Aorta (tissue), 5 donors: ENCODE measurements around the gene ATF6. TPM values are rescaled to one million over a fixed set of nuclear protein-coding genes. Genes with fewer than 3 reads are reported as not detected.

Experiments used
- ATAC-seq: fragments of 200-7000 bp; cut with Tn5 transposase; one replicate; pipeline ENCODE4 v1.9.1; 2022; ENCODE audit warnings: moderate library complexity; ENCODE audit not compliant: low FRiP score
- DNase-seq, 2 donors: peaks; one replicate each; pipeline ENCODE4 v3.0.0-alpha.2; 2020
- H3K27ac ChIP-seq, 2 donors: one replicate each; pipeline ENCODE4 v1.5.1; 2013; ENCODE audit warnings: low read length in 2 of 2, mild to moderate bottlenecking in 2 of 2, moderate library complexity in 2 of 2, control low read depth in 1 of 2, inconsistent platforms in 1 of 2, low read depth in 1 of 2
- H3K27me3 ChIP-seq, 2 donors: one replicate each; pipeline ENCODE4 v1.6.1; 2013; ENCODE audit warnings: control low read depth in 1 of 2, low read length in 1 of 2, mild to moderate bottlenecking in 1 of 2, moderate library complexity in 1 of 2; ENCODE audit not compliant: insufficient read depth in 2 of 2, control insufficient read depth in 1 of 2
- H3K36me3 ChIP-seq, 2 donors: one replicate each; pipeline ENCODE4 v1.6.1; 2013; ENCODE audit warnings: control low read depth in 1 of 2, low read length in 1 of 2, mild to moderate bottlenecking in 1 of 2; ENCODE audit not compliant: insufficient read depth in 2 of 2, control insufficient read depth in 1 of 2
- H3K4me1 ChIP-seq, 2 donors: one replicate each; pipeline ENCODE4 v1.6.1; 2013; ENCODE audit warnings: low read length in 2 of 2, control low read depth in 1 of 2, mild to moderate bottlenecking in 1 of 2, moderate library complexity in 1 of 2; ENCODE audit not compliant: insufficient read depth in 2 of 2, control insufficient read depth in 1 of 2
- H3K4me3 ChIP-seq, 2 donors: one replicate each; pipeline ENCODE4 v1.5.1; 2013; ENCODE audit warnings: low read length in 2 of 2, control low read depth in 1 of 2, mild to moderate bottlenecking in 1 of 2
- H3K9me3 ChIP-seq: one replicate; pipeline ENCODE4 v1.6.1; 2013; ENCODE audit warnings: mild to moderate bottlenecking, low read length; ENCODE audit not compliant: control insufficient read depth
- WGBS, 2 donors: extraction: QIAGEN DNeasy Blood & Tissue Kit; methylation state at CpG; one replicate each; pipeline ENCODE4 v1.1.7; 2013; 5-methylcytosine and 5-hydroxymethylcytosine counted together
- intact Hi-C, 2 donors: fragments of 100-400 bp; cut with DNase I; formaldehyde crosslinking; loops; one replicate each; pipeline versions ENCODE4 v1.14.2 to v1.15.0; 2022
- polyA plus RNA-seq, 2 donors: library from polyadenylated mRNA; stranded (reverse); fragments of 200-250 nt; gene quantifications; one replicate each; pipeline ENCODE4 v1.2.3, GENCODE V29; 2013
- total RNA-seq, 2 donors: library from RNA; stranded (reverse); fragmentation: NEBNext Ultra II Directional; extraction: Animal tissue kit (Norgen Biotek cat#: 25700); gene quantifications; one replicate each; pipeline ENCODE4 v1.2.1, GENCODE V29; 2021
- donor health status: healthy with polysubstance abuse.
- donor health status: Bipolar disorder and iron deficiency.
- donor health status: DM: no; HTN: no; CAD: no.
- donor health status: DM: no; HTN: no; CAD: no.
- donor health status: DM: yes; HTN: yes; CAD: no.

Gene ATF6
- total and polyA plus RNA-seq, 4 donors, result 6.1 to 30.5 (median 18.7) TPM

GRCh38 chr1:161887730-161888287 lies 121.7 kb downstream of the ATF6 start:
- Histone ChIP-seq H3K4me1 (no peaks in the 10 kb centered on the region), H3K36me3 (peaks cover 0 to 3% of the 10 kb centered on the region in 2 donors), H3K27ac (no peak overlapping the region), H3K4me3 (no peak overlapping the region), H3K27me3 (no peaks in the 10 kb centered on the region), H3K9me3 (no peaks in the 10 kb centered on the region)
- intact Hi-C loops, result no loop called here
- DNase-seq, result no peak
- 83 to 84% methylated on average over 3 of the region's 3 CpGs for WGBS, 2 donors
- ATAC-seq, result no peak

GRCh38 chr1:161890574-161890973 lies 124.5 kb downstream of the ATF6 start:
- Histone ChIP-seq H3K4me1 (no peaks in the 10 kb centered on the region), H3K4me3 (no peak overlapping the region), H3K27me3 (no peaks in the 10 kb centered on the region), H3K36me3 (peaks cover 0 to 3% of the 10 kb centered on the region in 2 donors), H3K9me3 (no peaks in the 10 kb centered on the region), H3K27ac (no peak overlapping the region)
- no peak for ATAC-seq
- intact Hi-C loops, result no loop called here
- 95 to 96% methylated on average over 22 of the region's 22 CpGs for WGBS, 2 donors
- no peak for DNase-seq

DNA sequence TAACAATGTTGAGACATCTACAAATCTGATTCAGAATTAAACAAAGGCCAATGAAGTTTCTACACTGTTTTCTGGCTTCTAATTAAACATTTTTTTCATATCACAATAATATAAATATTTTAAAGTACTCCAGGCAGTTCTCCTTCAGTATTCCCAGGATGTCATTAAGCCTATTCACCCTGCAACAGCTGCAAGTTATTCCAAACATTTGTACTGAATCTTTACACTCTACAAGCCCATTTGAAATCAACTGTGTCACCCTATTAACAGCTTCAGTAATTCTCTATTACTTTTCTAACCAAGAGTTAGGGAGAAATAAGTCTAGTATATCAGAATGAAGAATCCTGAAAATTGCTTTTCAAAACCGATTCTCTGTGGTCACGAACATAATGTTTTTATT lies 133.0 kb downstream of the ATF6 start:
- Histone ChIP-seq H3K4me3 (no peak overlapping the region), H3K36me3 (no peaks in the 10 kb centered on the region), H3K4me1 (no peaks in the 10 kb centered on the region), H3K27me3 (no peaks in the 10 kb centered on the region), H3K27ac (no peak overlapping the region), H3K9me3 (no peaks in the 10 kb centered on the region)
- DNase-seq (no peak), ATAC-seq (no peak)
- intact Hi-C loops, result no loop called here
- WGBS, 2 donors, result 96 to 98% methylated on average over 2 of the region's 2 CpGs

- WGBS, 2 donors, result 84 to 91% methylated on average over 5 of the region's 5 CpGs
- Histone ChIP-seq H3K4me1 (no peaks in the 10 kb centered on the region), H3K4me3 (no peak overlapping the region), H3K27ac (no peak overlapping the region), H3K9me3 (no peaks in the 10 kb centered on the region), H3K27me3 (no peaks in the 10 kb centered on the region), H3K36me3 (no peaks in the 10 kb centered on the region)
- no peak for ATAC-seq
- intact Hi-C loops, result no loop called here
- DNase-seq, result no peak
These were observed 134.0 kb downstream of the ATF6 start for GRCh38 chr1:161900160-161900559.

DNA sequence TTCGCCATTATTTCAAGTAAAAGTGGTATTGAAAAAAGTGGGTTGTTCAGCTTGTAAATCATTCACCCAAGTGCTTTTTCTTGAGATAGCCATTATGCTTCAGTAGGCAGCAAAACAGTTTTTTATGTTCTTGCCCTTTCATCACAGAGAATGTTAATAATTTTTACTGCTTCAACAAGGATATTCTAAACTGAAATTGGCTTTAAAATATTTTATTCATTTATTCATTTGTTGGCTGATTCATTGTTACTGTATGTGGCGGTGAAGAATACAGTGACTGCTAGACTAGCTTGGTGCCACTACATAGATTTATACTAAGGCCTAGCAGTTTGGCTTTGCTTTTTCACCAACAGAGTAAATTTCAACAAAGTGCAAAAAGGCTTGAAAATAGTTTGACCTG lies 136.1 kb downstream of the ATF6 start:
- DNase-seq, result no peak
- intact Hi-C loops, result no loop called here

GRCh38 chr1:161905269-161905884 lies 139.3 kb downstream of the ATF6 start:
- no peak for DNase-seq
- Histone ChIP-seq H3K4me3 (no peak overlapping the region), H3K27ac (no peak overlapping the region), H3K36me3 (no peaks in the 10 kb centered on the region), H3K27me3 (no peaks in the 10 kb centered on the region), H3K4me1 (no peaks in the 10 kb centered on the region), H3K9me3 (no peaks in the 10 kb centered on the region)
- intact Hi-C loops, result loop anchor here in 1 of 2 donors (5.0 kb wide), 1 partner anchor 117 kb away; the partner anchor contains the start of gene OLFML2B
- 98% methylated on average over 3 of the region's 3 CpGs for WGBS, 2 donors
- ATAC-seq, result no peak

More for the DNA sequence above, 136.1 kb downstream of the ATF6 start:
- Histone ChIP-seq H3K4me3 (no peak overlapping the region), H3K4me1 (no peaks in the 10 kb centered on the region), H3K27me3 (no peaks in the 10 kb centered on the region), H3K9me3 (no peaks in the 10 kb centered on the region), H3K36me3 (no peaks in the 10 kb centered on the region), H3K27ac (no peak overlapping the region)
- ATAC-seq, result no peak
- WGBS, 2 donors, result 95 to 97% methylated on average over 2 of the region's 2 CpGs

DNA sequence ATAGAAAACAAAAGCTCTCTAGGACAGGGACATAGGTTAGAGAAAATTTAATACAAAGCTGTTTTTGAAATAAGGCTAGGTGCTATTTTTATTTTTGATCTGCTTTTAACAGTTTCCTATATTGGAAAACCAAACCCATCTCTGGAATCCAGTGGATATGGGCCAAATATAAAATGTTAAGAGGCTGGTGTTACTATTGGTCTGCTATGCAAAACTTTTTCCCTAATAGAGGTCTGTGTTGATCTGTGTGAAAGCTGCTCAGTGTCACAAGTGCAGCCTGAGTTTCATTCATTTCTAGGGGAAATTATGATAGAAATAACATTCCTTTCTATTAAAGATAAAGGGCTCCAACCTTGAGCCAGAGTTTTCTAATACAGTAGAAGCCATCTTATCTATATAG lies 141.1 kb downstream of the ATF6 start:
- Histone ChIP-seq H3K4me1 (peaks cover 0 to 3% of the 10 kb centered on the region in 2 donors), H3K27me3 (no peaks in the 10 kb centered on the region), H3K36me3 (no peaks in the 10 kb centered on the region), H3K9me3 (no peaks in the 10 kb centered on the region), H3K4me3 (no peak overlapping the region), H3K27ac (no peak overlapping the region)
- no peak for DNase-seq
- no peak for ATAC-seq
- intact Hi-C loops, result loop anchor here in 1 of 2 donors (5.0 kb wide), 1 partner anchor 115 kb away; the partner anchor contains the start of gene OLFML2B

GRCh38 chr1:161908264-161908663 lies 142.1 kb downstream of the ATF6 start:
- WGBS, 2 donors, result 84 to 85% methylated on average over 3 of the region's 3 CpGs
- Histone ChIP-seq H3K9me3 (no peaks in the 10 kb centered on the region), H3K27me3 (no peaks in the 10 kb centered on the region), H3K27ac (no peak overlapping the region), H3K4me3 (no peak overlapping the region), H3K36me3 (no peaks in the 10 kb centered on the region), H3K4me1 (peaks cover 0 to 3% of the 10 kb centered on the region in 2 donors)
- intact Hi-C loops, result loop anchor here in 1 of 2 donors (5.0 kb wide), 1 partner anchor 114 kb away; the partner anchor contains the start of gene OLFML2B
- DNase-seq (no peak), ATAC-seq (no peak)

DNA sequence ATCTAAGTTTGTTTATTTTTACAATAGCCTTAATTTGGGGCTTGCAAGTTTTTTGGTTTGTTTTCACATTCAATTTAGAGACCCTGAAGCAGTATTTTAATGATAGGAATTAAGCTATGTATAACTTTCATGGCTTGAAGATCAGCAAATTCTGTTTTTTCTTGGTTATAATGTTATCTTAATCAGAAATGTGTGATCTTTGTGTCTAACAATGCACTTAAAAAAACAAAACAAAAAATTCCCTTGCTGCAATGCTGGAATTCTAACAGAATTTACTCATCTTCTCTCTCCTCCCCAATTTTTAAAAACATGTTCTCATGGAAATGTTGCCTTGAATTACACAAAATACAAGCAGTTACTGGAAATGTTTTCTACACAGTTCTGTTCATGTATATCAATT lies 144.5 kb downstream of the ATF6 start:
- H3K4me1 ChIP-seq, result peaks cover 0 to 3% of the 10 kb centered on the region in 2 donors
- DNase-seq (no peak), ATAC-seq (peak; percentile 59)
- H3K27ac ChIP-seq, result no peak overlapping the region
- H3K4me3 ChIP-seq, result no peak overlapping the region
- no peaks in the 10 kb centered on the region for H3K27me3 ChIP-seq
- H3K9me3 ChIP-seq, result no peaks in the 10 kb centered on the region
- intact Hi-C loops, result no loop called here
- H3K36me3 ChIP-seq, result peaks cover 0 to 4% of the 10 kb centered on the region in 2 donors
